Heart right ventricle (tissue), 16 donors: ENCODE measurements around the gene PADI6. TPM values are rescaled to one million over a fixed set of nuclear protein-coding genes. Genes with fewer than 3 reads are reported as not detected.
"Not testable (repeated sequence)": the region's sequence is repeated elsewhere in the genome, so short reads cannot be mapped to it uniquely, and the experiment has no call there.

Experiments
- ATAC-seq, 8 donors: fragments of 200-7000 bp; cut with Tn5 transposase; one replicate each; pipeline ENCODE4 v1.9.1; 2020; ENCODE audit warnings: mild to moderate bottlenecking in 8 of 8, moderate library complexity in 8 of 8, moderate number of reproducible peaks in 1 of 8
- DNase-seq, 2 donors: peaks; one replicate each; pipeline ENCODE4 v3.0.0-alpha.2; 2020
- H3K27ac ChIP-seq, 10 donors: fragments of 200-600 bp; sonication (generic) in 2 of 10; one replicate each; pipeline versions ENCODE4 v1.5.0 to v1.8.0; 2020 to 2022; ENCODE audit warnings: mild to moderate bottlenecking in 3 of 10
- H3K27me3 ChIP-seq, 7 donors: fragments of 200-600 bp; one replicate each; pipeline ENCODE4 v1.8.0; 2021 to 2022; ENCODE audit warnings: mild to moderate bottlenecking in 2 of 7
- H3K36me3 ChIP-seq, 9 donors: fragments of 200-600 bp; sonication (generic) in 1 of 9; one replicate each; pipeline versions ENCODE4 v1.5.0 to v1.8.0; 2020 to 2022; ENCODE audit warnings: mild to moderate bottlenecking in 2 of 9
- H3K4me1 ChIP-seq, 9 donors: fragments of 200-600 bp; sonication (generic) in 1 of 9; one replicate each; pipeline versions ENCODE4 v1.5.0 to v1.8.0; 2020 to 2022; ENCODE audit warnings: mild to moderate bottlenecking in 4 of 9
- H3K4me3 ChIP-seq, 10 donors: fragments of 200-600 bp; sonication (generic) in 2 of 10; one replicate each; pipeline versions ENCODE4 v1.5.0 to v1.8.0; 2020 to 2022; ENCODE audit warnings: mild to moderate bottlenecking in 7 of 10, moderate library complexity in 2 of 10
- H3K9me3 ChIP-seq, 11 donors: fragments of 200-600 bp in 10 of 11; sonication (generic) in 2 of 11; one replicate each; pipeline versions ENCODE4 v1.5.0 to v1.8.0; 2013 to 2022; ENCODE audit warnings: mild to moderate bottlenecking in 2 of 11, control low read depth in 1 of 11, moderate library complexity in 1 of 11
- CTCF ChIP-seq, 9 donors: fragments of 200-600 bp; sonication (generic) in 2 of 9; IDR thresholded peaks; one replicate each; pipeline versions ENCODE4 v1.5.0 to v1.8.0; 2021 to 2022; ENCODE audit warnings: antibody characterized with exemption in 9 of 9, mild to moderate bottlenecking in 5 of 9, moderate library complexity in 1 of 9
- WGBS, 2 donors: extraction: QIAGEN DNeasy Blood & Tissue Kit; methylation state at CpG; one replicate each; pipeline ENCODE4 v1.1.7; 2013; ENCODE audit warnings: inconsistent platforms in 1 of 2; 5-methylcytosine and 5-hydroxymethylcytosine counted together
- intact Hi-C, 10 donors: fragments of 100-400 bp; cut with DNase I; formaldehyde crosslinking; loops; one replicate each; pipeline versions ENCODE4 v1.11.1 to v1.14.2; 2022
- polyA plus RNA-seq, 2 donors: library from polyadenylated mRNA; stranded (reverse); fragments of 200-250 nt; gene quantifications; one replicate each; pipeline ENCODE4 v1.2.3, GENCODE V29; 2013
- total RNA-seq, 10 donors: library from RNA; stranded (reverse); fragmentation: NEBNext Ultra II Directional in 3 of 10; extraction: Animal tissue kit (Norgen Biotek cat#: 25700) in 3 of 10; gene quantifications; one replicate each; pipeline versions ENCODE4 v1.2.1 to v1.2.4, GENCODE V29; 2021 to 2023
- donor health status: Arrhythmogenic right ventricular cardiomyopathy.
- donor health status: ischemic (EF 13 %, LVEDD 7.1; RV severe dilation, severe dysfunction).
- donor health status: healthy with polysubstance abuse.
- donor health status: DM: no; HTN: yes; CAD: no.
- donor health status: DM: no; HTN: no; CAD: no.
- donor health status: ischemic (EF 25% LVEDD 6.9; RV normal size, moderate dysfunction).
- donor health status: ischemic (EF 25% LVEDD 5.7; RV mildly dilated, moderate dysfunction).
- donor health status: healthy.
- donor health status: DM: yes; HTN: yes; CAD: no.
- donor health status: Ischemic cardiomyopathy.
- donor health status: ischemic (EF 35%, LVEDD 5.7; RV mildly dilated, moderate dysfunction).
- donor health status: nonischemic (EF 11% LVEDD 7.7; RV severe dilation, severe dysfunction).
- donor health status: DM: yes; HTN: yes; CAD: no.
- donor health status: PGD.
- donor health status: ischemic (EF 29% LVEDD 5.4; RV normal size, mild dysfunction).
- donor health status: nonischemic (EF 23%, LVEDD 6.1; RV moderate dilation, normal function).

The PADI6 gene
- total and polyA plus RNA-seq, 12 donors: not detected

GRCh38 chr1:17340358-17340757 lies 31.6 kb upstream of the PADI6 start:
- DNase-seq (no peak), ATAC-seq (no peak)
- H3K4me3 ChIP-seq: no peak overlapping the region
- no peaks in the 10 kb centered on the region for H3K4me1 ChIP-seq
- intact Hi-C loops: loop anchor here in 1 of 10 donors (5.0 kb wide), 1 partner anchor 273 kb away; no protein-coding TSS in a partner anchor
- no peak for TF ChIP-seq CTCF (IDR thresholded peaks at IDR 0.05)
- H3K9me3 ChIP-seq: no peaks in the 10 kb centered on the region
- H3K27ac ChIP-seq: no peak overlapping the region
- H3K36me3 ChIP-seq: no peaks in the 10 kb centered on the region
- WGBS, 2 donors: 74 to 78% methylated on average over 8 of the region's 8 CpGs
- peaks cover 0 to 50% (median 27%) of the 10 kb centered on the region in 7 donors for H3K27me3 ChIP-seq

GRCh38 chr1:17342014-17342441 lies 30.0 kb upstream of the PADI6 start:
- intact Hi-C loops: loop anchor here in 1 of 10 donors (5.0 kb wide), 1 partner anchor 275 kb away; no protein-coding TSS in a partner anchor
- no peaks in the 10 kb centered on the region for H3K36me3 ChIP-seq
- no peaks in the 10 kb centered on the region for H3K9me3 ChIP-seq
- WGBS, 2 donors: 64 to 72% methylated on average over 17 of the region's 17 CpGs
- H3K4me1 ChIP-seq: no peaks in the 10 kb centered on the region
- H3K4me3 ChIP-seq: no peak overlapping the region
- DNase-seq: no peak
- no peak for ATAC-seq
- H3K27me3 ChIP-seq: peaks cover 0 to 49% (median 16%) of the 10 kb centered on the region in 7 donors
- no peak overlapping the region for H3K27ac ChIP-seq
- TF ChIP-seq CTCF (IDR thresholded peaks at IDR 0.05): no peak

GRCh38 chr1:17345506-17345905 lies 26.5 kb upstream of the PADI6 start:
- H3K27ac ChIP-seq, ATAC-seq, DNase-seq, H3K4me1 ChIP-seq, H3K4me3 ChIP-seq, intact Hi-C loops, H3K9me3 ChIP-seq, H3K36me3 ChIP-seq: not testable (repeated sequence)
- H3K27me3 ChIP-seq: peaks cover 0 to 62% (median 28%) of the 10 kb centered on the region in 7 donors
- 86 to 95% methylated on average over 5 of the region's 5 CpGs for WGBS, 2 donors

GRCh38 chr1:17346046-17346789 lies 25.8 kb upstream of the PADI6 start:
- 80 to 82% methylated on average over 9 of the region's 9 CpGs for WGBS, 2 donors
- intact Hi-C loops: no loop called here
- peaks cover 0 to 58% (median 26%) of the 10 kb centered on the region in 7 donors for H3K27me3 ChIP-seq
- no peak overlapping the region for H3K27ac ChIP-seq
- DNase-seq: no peak
- H3K9me3 ChIP-seq: no peaks in the 10 kb centered on the region
- no peak for ATAC-seq
- TF ChIP-seq CTCF (IDR thresholded peaks at IDR 0.05): no peak
- H3K36me3 ChIP-seq: no peaks in the 10 kb centered on the region
- no peaks in the 10 kb centered on the region for H3K4me1 ChIP-seq
- no peak overlapping the region for H3K4me3 ChIP-seq
